IMR-90 (cell line): ENCODE data around the gene HOTAIR.

Experiments used
- BHLHE40 ChIP-seq: fragments of 150-350 bp; IDR thresholded peaks from 2 replicates; pipeline ENCODE4 v1.6.1; 2016; ENCODE audit warnings: mild to moderate bottlenecking, low read depth, low read length
- CEBPB ChIP-seq: IDR thresholded peaks from 2 replicates; pipeline ENCODE4 v1.6.1; 2012; ENCODE audit warnings: low read depth, low read length, improper control_type of control experiment
- CHD1 ChIP-seq: IDR thresholded peaks from 2 replicates; pipeline ENCODE4 v1.6.1; 2012; ENCODE audit warnings: low read depth, low read length, improper control_type of control experiment
- CTCF ChIP-seq: conservative IDR thresholded peaks from 2 replicates; pipeline ENCODE4 v1.5.1; 2012; ENCODE audit warnings: mild to moderate bottlenecking, low read depth, low read length, improper control_type of control experiment
- FOS ChIP-seq: fragments of 150-350 bp; IDR thresholded peaks from 2 replicates; pipeline ENCODE4 v1.6.1; 2016; ENCODE audit warnings: low read depth, low read length
- MAFK ChIP-seq: IDR thresholded peaks from 2 replicates; pipeline ENCODE4 v1.6.1; 2012; ENCODE audit warnings: low read depth, low read length, improper control_type of control experiment
- MXI1 ChIP-seq: IDR thresholded peaks from 2 replicates; pipeline ENCODE4 v1.6.1; 2012; ENCODE audit warnings: low read depth, mild to moderate bottlenecking, low read length, moderate library complexity, borderline replicate concordance
- POLR2A ChIP-seq: IDR thresholded peaks from 2 replicates; pipeline ENCODE4 v1.6.1; 2012; ENCODE audit warnings: mild to moderate bottlenecking, low read depth, low read length
- RAD21 ChIP-seq: IDR thresholded peaks from 2 replicates; pipeline ENCODE4 v1.6.1; 2012; ENCODE audit warnings: low read length, improper control_type of control experiment
- RCOR1 ChIP-seq: IDR thresholded peaks from 2 replicates; pipeline ENCODE4 v1.6.1; 2012; ENCODE audit warnings: mild to moderate bottlenecking, low read length, improper control_type of control experiment; ENCODE audit not compliant: insufficient replicate concordance
- RFX5 ChIP-seq: IDR thresholded peaks from 2 replicates; pipeline ENCODE4 v1.8.0; 2012; ENCODE audit warnings: low read depth, mild to moderate bottlenecking, low read length, moderate library complexity
- SMC3 ChIP-seq: fragments of 150-350 bp; IDR thresholded peaks from 2 replicates; pipeline ENCODE4 v1.6.1; 2016; ENCODE audit warnings: low read depth, mild to moderate bottlenecking, antibody characterized with exemption, low read length, moderate library complexity
- USF2 ChIP-seq: fragments of 150-350 bp; IDR thresholded peaks from 2 replicates; pipeline ENCODE4 v1.6.1; 2017; ENCODE audit warnings: mild to moderate bottlenecking, antibody characterized with exemption, low read length, low read depth
- TF ChIP-seq, protein P1 (sequence below): fragments of 150-350 bp; IDR thresholded peaks from 2 replicates; pipeline ENCODE4 v1.6.1; 2016; ENCODE audit warnings: low read depth, mild to moderate bottlenecking, low read length, moderate library complexity, borderline replicate concordance

DNA sequence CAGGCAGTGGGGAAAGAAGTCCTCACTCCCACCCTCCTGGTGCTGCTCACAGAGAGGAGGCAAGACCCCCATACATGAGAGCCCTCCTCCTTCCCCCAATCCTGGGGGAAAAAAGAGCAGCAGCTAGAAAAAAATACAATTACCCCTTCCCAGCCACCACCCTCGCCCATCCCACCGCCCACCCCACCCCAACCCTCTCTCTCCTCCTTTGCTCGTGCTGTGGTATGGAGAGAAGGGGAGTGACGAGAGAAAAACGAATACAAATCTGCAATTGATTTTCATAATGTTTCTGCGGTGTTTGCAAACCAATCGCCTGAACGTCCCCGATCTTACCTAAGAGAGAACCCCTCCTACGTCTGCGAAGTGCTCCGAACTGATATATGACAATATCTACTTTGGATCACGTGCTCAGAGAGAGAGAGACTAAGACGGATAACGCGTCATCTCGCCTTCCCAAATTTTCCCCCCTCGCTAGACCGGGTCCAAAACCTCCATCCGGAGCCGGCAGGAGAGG, 2.0 kb downstream of the HOTAIR start, which contains the start of gene HOXC11:
- TF ChIP-seq CTCF (no peak), USF2 (no peak), CEBPB (no peak), RAD21 (no peak), POLR2A (no peak), BHLHE40 (no peak), SMC3 (no peak), CHD1 (no peak), RFX5 (no peak), MXI1 (no peak), RCOR1 (no peak), FOS (no peak), MAFK (no peak)
- TF ChIP-seq, protein P1, sequence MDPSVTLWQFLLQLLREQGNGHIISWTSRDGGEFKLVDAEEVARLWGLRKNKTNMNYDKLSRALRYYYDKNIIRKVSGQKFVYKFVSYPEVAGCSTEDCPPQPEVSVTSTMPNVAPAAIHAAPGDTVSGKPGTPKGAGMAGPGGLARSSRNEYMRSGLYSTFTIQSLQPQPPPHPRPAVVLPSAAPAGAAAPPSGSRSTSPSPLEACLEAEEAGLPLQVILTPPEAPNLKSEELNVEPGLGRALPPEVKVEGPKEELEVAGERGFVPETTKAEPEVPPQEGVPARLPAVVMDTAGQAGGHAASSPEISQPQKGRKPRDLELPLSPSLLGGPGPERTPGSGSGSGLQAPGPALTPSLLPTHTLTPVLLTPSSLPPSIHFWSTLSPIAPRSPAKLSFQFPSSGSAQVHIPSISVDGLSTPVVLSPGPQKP, result no peak
